Activated naive CD4-positive, alpha-beta T cell treated with anti-CD3 and anti-CD28 coated beads, Interleukin-2, amount 10 ng/mL, durations not matched to agents 7 days and 5 days (primary cell): ENCODE measurements around the gene TMEM138.
A peak's percentile ranks its signal among the peaks of the same experiment; 100 is the strongest.

Experiments used
- CTCF ChIA-PET: fragments of 350-600 bp; sonication (Branson Sonifier 250); formaldehyde crosslinking; loops from one replicate; lab custom pipeline; 2021; ENCODE audit warnings: antibody characterized with exemption; lab: Charles Lee
- DNase-seq: peaks from one replicate; pipeline ENCODE4 v3.0.0-alpha.2; 2020
- H3K27ac Mint-ChIP-seq: one replicate; pipeline ENCODE4 v1.8.0; 2021; ENCODE audit warnings: mild to moderate bottlenecking, moderate library complexity, mixed read lengths
- H3K27me3 Mint-ChIP-seq: one replicate; pipeline ENCODE4 v1.8.0; 2021; ENCODE audit warnings: mild to moderate bottlenecking, mixed read lengths
- H3K36me3 Mint-ChIP-seq: one replicate; pipeline ENCODE4 v1.8.0; 2021; ENCODE audit warnings: mixed read lengths
- H3K4me1 Mint-ChIP-seq: one replicate; pipeline ENCODE4 v1.8.0; 2021; ENCODE audit warnings: mixed read lengths
- H3K4me3 Mint-ChIP-seq: one replicate; pipeline ENCODE4 v1.8.0; 2021; ENCODE audit warnings: mild to moderate bottlenecking, moderate library complexity, mixed read lengths
- H3K9me3 Mint-ChIP-seq: one replicate; pipeline ENCODE4 v1.8.0; 2021; ENCODE audit warnings: mixed read lengths

Gene TMEM138

GRCh38 chr11:61361237-61361740 is 885 bp upstream of the TMEM138 start:
- peak overlapping the region; percentile 99 for H3K27ac Mint-ChIP-seq
- H3K4me1 Mint-ChIP-seq: peaks cover 51% of the 10 kb centered on the region
- no peaks in the 10 kb centered on the region for H3K9me3 Mint-ChIP-seq
- no peak for DNase-seq
- H3K27me3 Mint-ChIP-seq: no peaks in the 10 kb centered on the region
- CTCF ChIA-PET: interaction anchor here (1.1 to 6.1 kb wide), 6 partner anchors 22 to 65 kb away, joined by 3 to 48 read pairs (median 5); partner anchors contain the start of genes DDB1 and TKFC
- H3K4me3 Mint-ChIP-seq: peak overlapping the region; percentile 100
- H3K36me3 Mint-ChIP-seq: peaks cover 18% of the 10 kb centered on the region

- peaks cover 29% of the 10 kb centered on the region for H3K36me3 Mint-ChIP-seq
- peak overlapping the region; percentile 99 for H3K27ac Mint-ChIP-seq
- H3K4me1 Mint-ChIP-seq: peaks cover 45% of the 10 kb centered on the region
- CTCF ChIA-PET: interaction anchor here (1.3 to 6.1 kb wide), 7 partner anchors 21 to 73 kb away, joined by 3 to 48 read pairs (median 7); partner anchors contain the start of genes DDB1, TKFC and TMEM216
- H3K27me3 Mint-ChIP-seq: no peaks in the 10 kb centered on the region
- peak overlapping the region; percentile 100 for H3K4me3 Mint-ChIP-seq
- no peaks in the 10 kb centered on the region for H3K9me3 Mint-ChIP-seq
- DNase-seq: peak; percentile 60
Measured at GRCh38 chr11:61362542-61362875, 335 bp downstream of the TMEM138 start.

GRCh38 chr11:61364012-61364675 is 2.0 kb downstream of the TMEM138 start:
- no peak for DNase-seq
- Mint-ChIP-seq H3K9me3 (no peaks in the 10 kb centered on the region), H3K27me3 (no peaks in the 10 kb centered on the region), H3K4me3 (peak overlapping the region; percentile 100), H3K36me3 (peaks cover 39% of the 10 kb centered on the region), H3K27ac (no peak overlapping the region), H3K4me1 (peaks cover 39% of the 10 kb centered on the region)
- CTCF ChIA-PET: interaction anchor here (0.6 to 6.1 kb wide), 6 partner anchors 20 to 321 kb away, joined by 3 to 48 read pairs (median 11); no protein-coding TSS in a partner anchor

GRCh38 chr11:61367406-61367805 is 5.2 kb downstream of the TMEM138 start:
- Mint-ChIP-seq H3K4me1 (peaks cover 24% of the 10 kb centered on the region), H3K36me3 (peaks cover 58% of the 10 kb centered on the region), H3K27ac (no peak overlapping the region), H3K4me3 (no peak overlapping the region), H3K9me3 (no peaks in the 10 kb centered on the region), H3K27me3 (no peaks in the 10 kb centered on the region)
- no peak for DNase-seq
- CTCF ChIA-PET: interaction anchor here (1.0 to 7.4 kb wide), 3 partner anchors 11 to 31 kb away, joined by 3 to 46 read pairs (median 18); no protein-coding TSS in a partner anchor

GRCh38 chr11:61368646-61369045 is 6.5 kb downstream of the TMEM138 start:
- H3K9me3 Mint-ChIP-seq: peaks cover 2% of the 10 kb centered on the region
- H3K4me3 Mint-ChIP-seq: no peak overlapping the region
- H3K4me1 Mint-ChIP-seq: peaks cover 12% of the 10 kb centered on the region
- H3K36me3 Mint-ChIP-seq: peaks cover 56% of the 10 kb centered on the region
- H3K27me3 Mint-ChIP-seq: no peaks in the 10 kb centered on the region
- H3K27ac Mint-ChIP-seq: no peak overlapping the region
- DNase-seq: no peak
- CTCF ChIA-PET: interaction anchor here (2.9 to 7.4 kb wide), 2 partner anchors 16 to 32 kb away, joined by 10 to 46 read pairs; no protein-coding TSS in a partner anchor

GRCh38 chr11:61369372-61370348 is 7.5 kb downstream of the TMEM138 start:
- CTCF ChIA-PET: interaction anchor here (2.9 to 7.4 kb wide), 2 partner anchors 15 to 33 kb away, joined by 10 to 46 read pairs; no protein-coding TSS in a partner anchor
- Mint-ChIP-seq H3K4me3 (no peak overlapping the region), H3K36me3 (peaks cover 54% of the 10 kb centered on the region), H3K27me3 (no peaks in the 10 kb centered on the region), H3K9me3 (peaks cover 2% of the 10 kb centered on the region), H3K4me1 (peaks cover 7% of the 10 kb centered on the region), H3K27ac (no peak overlapping the region)
- DNase-seq: no peak

- H3K4me1 Mint-ChIP-seq: peaks cover 7% of the 10 kb centered on the region
- H3K36me3 Mint-ChIP-seq: peaks cover 57% of the 10 kb centered on the region
- DNase-seq: no peak
- H3K27me3 Mint-ChIP-seq: no peaks in the 10 kb centered on the region
- H3K4me3 Mint-ChIP-seq: no peak overlapping the region
- H3K9me3 Mint-ChIP-seq: peaks cover 4% of the 10 kb centered on the region
- no peak overlapping the region for H3K27ac Mint-ChIP-seq
- CTCF ChIA-PET: interaction anchor here (2.9 to 7.4 kb wide), 2 partner anchors 15 to 34 kb away, joined by 10 to 46 read pairs; no protein-coding TSS in a partner anchor
Measured at GRCh38 chr11:61370349-61371005, 8.3 kb downstream of the TMEM138 start.

GRCh38 chr11:61372659-61373420 is 10.7 kb downstream of the TMEM138 start:
- Mint-ChIP-seq H3K27ac (peak overlapping the region; percentile 24), H3K4me3 (no peak overlapping the region), H3K4me1 (peaks cover 7% of the 10 kb centered on the region), H3K36me3 (peaks cover 45% of the 10 kb centered on the region), H3K9me3 (peaks cover 4% of the 10 kb centered on the region), H3K27me3 (no peaks in the 10 kb centered on the region)
- no peak for DNase-seq
- CTCF ChIA-PET: interaction anchor here (0.7 to 1.3 kb wide), 2 partner anchors 12 to 37 kb away, joined by 3 read pairs; no protein-coding TSS in a partner anchor

- CTCF ChIA-PET: interaction anchor here (2.4 kb wide), 1 partner anchor 9 kb away, joined by 17 read pairs; no protein-coding TSS in a partner anchor
- no peak overlapping the region for H3K4me3 Mint-ChIP-seq
- no peaks in the 10 kb centered on the region for H3K27me3 Mint-ChIP-seq
- H3K9me3 Mint-ChIP-seq: peaks cover 4% of the 10 kb centered on the region
- H3K4me1 Mint-ChIP-seq: no peaks in the 10 kb centered on the region
- H3K27ac Mint-ChIP-seq: no peak overlapping the region
- peaks cover 24% of the 10 kb centered on the region for H3K36me3 Mint-ChIP-seq
- DNase-seq: no peak
Measured at GRCh38 chr11:61375761-61376108, 13.6 kb downstream of the TMEM138 start.

GRCh38 chr11:61377461-61378160 is 15.4 kb downstream of the TMEM138 start:
- no peak overlapping the region for H3K4me3 Mint-ChIP-seq
- CTCF ChIA-PET: no interaction called here
- peaks cover 4% of the 10 kb centered on the region for H3K9me3 Mint-ChIP-seq

GRCh38 chr11:61378713-61379313 is 16.6 kb downstream of the TMEM138 start:
- Mint-ChIP-seq H3K4me1 (no peaks in the 10 kb centered on the region), H3K27ac (no peak overlapping the region), H3K9me3 (peaks cover 2% of the 10 kb centered on the region), H3K36me3 (peaks cover 12% of the 10 kb centered on the region), H3K27me3 (no peaks in the 10 kb centered on the region), H3K4me3 (no peak overlapping the region)
- CTCF ChIA-PET: no interaction called here
- no peak for DNase-seq

More at GRCh38 chr11:61377461-61378160, 15.4 kb downstream of the TMEM138 start:
- DNase-seq: no peak
- Mint-ChIP-seq H3K27ac (no peak overlapping the region), H3K4me1 (no peaks in the 10 kb centered on the region), H3K27me3 (no peaks in the 10 kb centered on the region), H3K36me3 (peaks cover 15% of the 10 kb centered on the region)

- DNase-seq: no peak
- Mint-ChIP-seq H3K4me1 (peaks cover 6% of the 10 kb centered on the region), H3K9me3 (no peaks in the 10 kb centered on the region), H3K27ac (no peak overlapping the region), H3K27me3 (no peaks in the 10 kb centered on the region), H3K4me3 (no peak overlapping the region), H3K36me3 (peaks cover 5% of the 10 kb centered on the region)
- CTCF ChIA-PET: interaction anchor here (9.6 kb wide), 1 partner anchor 43 kb away, joined by 309 read pairs; the partner anchor contains the start of genes DDB1 and TKFC
Measured at GRCh38 chr11:61380884-61381283, 18.7 kb downstream of the TMEM138 start.
